Tibial nerve (tissue), 3 donors: ENCODE data around the gene SLC9A3.

Experiments used
- CTCF ChIP-seq, 5 experiments: fragments of 200-600 bp in 3 of 5; fragments of 450-650 bp in 2 of 5; sonication (generic) in 3 of 5; IDR thresholded peaks; one replicate each; pipeline ENCODE4 v1.5.1; 2016 to 2019; ENCODE audit warnings: antibody characterized with exemption in 5 of 5, mild to moderate bottlenecking in 3 of 5, moderate library complexity in 2 of 5
- POLR2A ChIP-seq, 2 donors: fragments of 450-650 bp; IDR thresholded peaks; one replicate each; pipeline ENCODE4 v1.6.1; 2017; ENCODE audit warnings: antibody characterized with exemption in 2 of 2, mild to moderate bottlenecking in 2 of 2, moderate library complexity in 2 of 2

GRCh38 chr5:560792-561166 lies 36.5 kb upstream of the SLC9A3 start:
- TF ChIP-seq CTCF (IDR thresholded peaks at IDR 0.05) (no peak), POLR2A (IDR thresholded peaks at IDR 0.05) (no peak)
